Activated CD8-positive, alpha-beta memory T cell treated with anti-CD3 and anti-CD28 coated beads for 36 hours (primary cell): ENCODE results near the gene PRRC2A. TPM values are rescaled to one million over a fixed set of nuclear protein-coding genes. Genes with fewer than 3 reads are reported as not detected.

Experiments
- CTCF ChIA-PET: fragments of 350-600 bp; sonication (Branson Sonifier 250); formaldehyde crosslinking; loops from one replicate; lab custom pipeline; 2021; ENCODE audit warnings: antibody characterized with exemption; lab: Charles Lee
- POLR2A ChIA-PET: fragments of 350-600 bp; sonication (Branson Sonifier 250); formaldehyde crosslinking; loops from one replicate; lab custom pipeline; 2021; ENCODE audit warnings: antibody characterized with exemption; lab: Charles Lee
- total RNA-seq, 2 experiments: library from RNA; stranded (reverse); gene quantifications; one replicate each; pipeline ENCODE4 v1.2.3, GENCODE V29; 2021

Gene PRRC2A
- total RNA-seq, 2 experiments from 2014 or later, result 255 to 257 TPM

- POLR2A ChIA-PET, result interaction anchor here (0.5 kb wide), 1 partner anchor 86 kb away, joined by 8 read pairs; no protein-coding TSS in a partner anchor
Observed at GRCh38 chr6:31610968-31611367, 9.5 kb upstream of the PRRC2A start.

GRCh38 chr6:31614075-31614619 is 6.4 kb upstream of the PRRC2A start:
- ChIA-PET CTCF (interaction anchor here (1.4 to 5.7 kb wide), 2 partner anchors 15 to 63 kb away, joined by 6 to 23 read pairs; no protein-coding TSS in a partner anchor), POLR2A (interaction anchor here (0.8 kb wide), 1 partner anchor 73 kb away, joined by 3 read pairs; no protein-coding TSS in a partner anchor)

More at GRCh38 chr6:31610968-31611367, 9.5 kb upstream of the PRRC2A start:
- CTCF ChIA-PET, result interaction anchor here (0.5 to 1.4 kb wide), 4 partner anchors 12 to 160 kb away, joined by 3 to 4 read pairs (median 4); no protein-coding TSS in a partner anchor

GRCh38 chr6:31614684-31615578 is 5.6 kb upstream of the PRRC2A start, which contains the start of gene AIF1:
AIF1 (plus strand) TSS chr6:31615234; CDS start chr6:31615330, 96 bp downstream.
- ChIA-PET CTCF (interaction anchor here (0.5 to 5.7 kb wide), 3 partner anchors 16 to 346 kb away, joined by 3 to 23 read pairs (median 6); no protein-coding TSS in a partner anchor), POLR2A (interaction anchor here (0.8 kb wide), 1 partner anchor 74 kb away, joined by 3 read pairs; no protein-coding TSS in a partner anchor)

- ChIA-PET CTCF (interaction anchor here (0.5 to 5.7 kb wide), 3 partner anchors 17 to 347 kb away, joined by 3 to 23 read pairs (median 6); no protein-coding TSS in a partner anchor), POLR2A (no interaction called here)
Observed at GRCh38 chr6:31615748-31616147, 4.8 kb upstream of the PRRC2A start.

- POLR2A ChIA-PET, result no interaction called here
- CTCF ChIA-PET, result interaction anchor here (5.7 kb wide), 1 partner anchor 18 kb away, joined by 23 read pairs; no protein-coding TSS in a partner anchor
Observed at GRCh38 chr6:31617010-31617409, 3.5 kb upstream of the PRRC2A start.

- ChIA-PET CTCF (interaction anchor here (1.2 kb wide), 1 partner anchor 25 kb away, joined by 3 read pairs; no protein-coding TSS in a partner anchor), POLR2A (interaction anchor here (0.8 to 1.0 kb wide), 3 partner anchors 32 to 79 kb away, joined by 3 to 5 read pairs (median 3); partner anchors contain the start of gene DDX39B)
Observed at GRCh38 chr6:31619805-31620585, 520 bp upstream of the PRRC2A start.

- CTCF ChIA-PET, result no interaction called here
- POLR2A ChIA-PET, result interaction anchor here (1.8 to 2.6 kb wide), 3 partner anchors 13 to 44 kb away, joined by 5 to 20 read pairs (median 7); partner anchors contain the start of gene BAG6
Observed at GRCh38 chr6:31621320-31621939, 915 bp downstream of the PRRC2A start.

- CTCF ChIA-PET, result interaction anchor here (0.6 kb wide), 1 partner anchor 87 kb away, joined by 3 read pairs; no protein-coding TSS in a partner anchor
Observed at GRCh38 chr6:31621991-31622390, 1.5 kb downstream of the PRRC2A start.

GRCh38 chr6:31622684-31623091 is 2.2 kb downstream of the PRRC2A start:
- ChIA-PET CTCF (interaction anchor here (0.6 to 1.3 kb wide), 3 partner anchors 13 to 210 kb away, joined by 3 to 6 read pairs (median 3); no protein-coding TSS in a partner anchor), POLR2A (interaction anchor here (0.7 to 2.6 kb wide), 5 partner anchors 11 to 439 kb away, joined by 5 to 20 read pairs (median 7); partner anchors contain the start of gene BAG6)

More at GRCh38 chr6:31621991-31622390, 1.5 kb downstream of the PRRC2A start:
- POLR2A ChIA-PET, result interaction anchor here (0.9 to 2.6 kb wide), 4 partner anchors 12 to 45 kb away, joined by 5 to 20 read pairs (median 6); partner anchors contain the start of gene BAG6

GRCh38 chr6:31624070-31624469 is 3.6 kb downstream of the PRRC2A start:
- ChIA-PET CTCF (no interaction called here), POLR2A (no interaction called here)

GRCh38 chr6:31626952-31627351 is 6.4 kb downstream of the PRRC2A start:
- POLR2A ChIA-PET, result no interaction called here
- CTCF ChIA-PET, result no interaction called here

- POLR2A ChIA-PET, result no interaction called here
- CTCF ChIA-PET, result no interaction called here
Observed at GRCh38 chr6:31627690-31628287, 7.3 kb downstream of the PRRC2A start.

GRCh38 chr6:31629014-31629413 is 8.5 kb downstream of the PRRC2A start:
- CTCF ChIA-PET, result interaction anchor here (1.3 kb wide), 1 partner anchor 32 kb away, joined by 3 read pairs; no protein-coding TSS in a partner anchor
- POLR2A ChIA-PET, result interaction anchor here (1.0 kb wide), 1 partner anchor 36 kb away, joined by 3 read pairs; the partner anchor contains the start of gene GPANK1

GRCh38 chr6:31630177-31630934 is 9.8 kb downstream of the PRRC2A start:
- POLR2A ChIA-PET, result no interaction called here
- CTCF ChIA-PET, result interaction anchor here (1.3 kb wide), 1 partner anchor 34 kb away, joined by 3 read pairs; no protein-coding TSS in a partner anchor

- ChIA-PET POLR2A (no interaction called here), CTCF (no interaction called here)
Observed at GRCh38 chr6:31631209-31631608, 10.7 kb downstream of the PRRC2A start.

GRCh38 chr6:31631681-31632278 is 11.3 kb downstream of the PRRC2A start:
- POLR2A ChIA-PET, result no interaction called here

More at GRCh38 chr6:31631681-31632278, 11.3 kb downstream of the PRRC2A start:
- CTCF ChIA-PET, result no interaction called here
